HG02973 (cell line): ENCODE results near the gene LRRC8B.
"Not testable (repeated sequence)": the region's sequence is repeated elsewhere in the genome, so short reads cannot be mapped to it uniquely, and the experiment has no call there.

Experiments used
- ATAC-seq: cut with Tn5 transposase; IDR thresholded peaks from one replicate; pipeline ENCODE4 v1.9.1; 2021; ENCODE audit warnings: moderate library complexity; ENCODE audit not compliant: unreplicated experiment

Gene LRRC8B

DNA sequence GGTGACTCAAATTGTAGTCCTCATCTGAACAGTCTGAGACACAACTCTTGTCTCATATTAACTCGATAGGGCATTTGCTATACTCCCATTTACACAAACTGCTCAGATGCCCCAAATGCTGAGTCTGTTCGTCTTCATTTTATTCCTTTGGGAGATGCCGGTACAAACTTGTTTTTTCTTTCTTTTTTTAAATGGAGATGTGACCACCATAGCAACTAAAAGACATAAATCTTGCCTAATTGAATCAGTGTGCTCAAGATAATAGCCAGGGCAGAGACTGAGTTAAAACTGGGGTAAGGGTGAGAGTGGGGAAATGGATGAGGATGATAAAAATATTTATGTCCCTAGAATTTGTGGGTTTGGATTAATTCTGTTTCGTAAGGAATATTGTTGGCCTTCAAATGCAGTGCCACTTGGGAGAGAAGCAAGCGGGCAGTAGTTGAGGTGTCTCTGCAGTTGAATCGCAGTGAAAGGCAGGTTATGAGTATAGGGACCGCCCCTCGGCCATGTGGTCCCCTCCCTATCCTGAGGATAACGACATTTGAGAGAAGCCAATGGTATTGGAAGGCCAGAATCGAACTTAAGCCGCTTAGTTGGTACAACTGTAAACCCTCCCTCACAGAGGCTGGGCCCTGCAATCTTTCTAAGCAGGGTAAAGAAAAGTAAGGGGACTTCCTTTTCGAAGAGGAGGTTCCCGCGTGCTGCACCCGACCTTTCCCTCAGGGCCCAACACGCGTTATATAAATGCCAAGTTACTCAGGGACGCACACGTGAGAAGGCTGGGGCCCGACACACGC is 859 bp upstream of the LRRC8B start:
- peak; percentile 8 for ATAC-seq

DNA sequence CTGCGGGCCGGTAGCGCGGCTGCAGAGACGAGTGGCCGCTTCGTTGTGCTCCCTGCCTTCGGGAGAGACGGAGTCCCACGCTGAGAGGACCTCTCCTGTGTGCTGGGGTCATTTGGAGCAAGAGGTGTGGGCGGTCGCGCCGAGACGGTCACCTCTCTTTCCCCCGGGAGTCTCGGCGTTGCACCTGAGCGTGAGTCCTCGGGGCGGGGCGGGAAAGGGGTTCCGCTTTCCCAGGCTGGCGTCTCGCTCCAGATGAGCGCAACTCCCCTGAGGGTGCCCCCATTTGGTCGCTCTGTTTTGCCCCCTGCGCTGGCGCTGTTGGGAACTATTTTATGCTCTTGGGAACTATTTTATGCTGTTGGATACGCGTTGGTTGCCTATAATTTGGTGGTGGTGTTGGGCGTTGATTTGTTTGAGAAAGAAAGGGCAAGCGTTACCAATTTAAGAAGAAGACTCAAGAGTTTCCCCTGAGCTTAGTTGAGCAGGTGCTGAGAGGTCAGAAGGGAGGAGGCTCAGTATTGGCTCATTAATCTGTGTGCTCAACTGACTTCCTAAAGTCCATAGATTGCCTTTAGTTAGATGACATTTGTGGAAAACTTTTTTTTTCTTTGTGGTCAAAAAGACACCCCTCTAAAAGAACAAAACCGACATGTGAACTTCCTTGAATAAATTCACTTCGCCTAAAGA is 683 bp downstream of the LRRC8B start:
- ATAC-seq, result no peak

DNA sequence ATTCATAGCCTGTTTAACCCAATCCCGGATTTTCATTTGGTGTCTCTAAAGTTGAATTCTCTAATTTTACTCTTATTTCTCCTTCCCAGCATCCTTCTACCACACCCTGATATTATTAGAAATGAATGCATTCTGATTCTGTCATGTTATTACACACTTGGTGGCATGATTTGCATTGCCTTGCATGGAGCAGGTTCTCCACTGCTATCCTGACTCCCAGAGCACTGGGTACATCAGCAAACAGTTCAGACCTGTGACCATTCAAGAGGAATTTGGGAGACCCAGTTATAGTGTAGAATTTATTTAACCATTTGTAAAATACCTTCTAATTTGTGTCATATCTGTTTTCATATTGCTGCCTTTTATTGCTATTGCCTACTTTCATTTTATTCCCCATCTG is 2.6 kb downstream of the LRRC8B start:
- ATAC-seq, result no peak

- ATAC-seq, result no peak
These were observed 3.2 kb downstream of the LRRC8B start for GRCh38 chr1:89527750-89528381.

DNA sequence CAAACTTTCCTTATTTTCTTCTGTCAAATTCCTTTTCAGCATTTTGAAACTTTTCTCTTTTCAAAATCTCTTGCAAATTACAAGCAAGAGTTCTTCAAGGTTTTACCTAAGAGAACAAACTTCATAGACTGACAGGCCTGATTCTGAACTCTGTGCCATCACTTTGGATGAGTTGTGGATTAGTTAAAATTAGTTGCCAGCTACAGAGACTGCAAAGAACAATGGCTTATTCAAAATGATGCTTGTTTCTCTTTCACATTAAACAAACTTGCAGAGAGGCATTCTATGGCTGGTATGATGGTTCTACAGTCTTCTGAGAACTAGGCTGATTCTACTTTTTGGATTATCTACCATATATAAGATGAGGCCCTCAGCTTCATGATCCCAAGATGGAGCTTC is 3.8 kb downstream of the LRRC8B start:
- ATAC-seq, result no peak

- no peak for ATAC-seq
These were observed 4.6 kb downstream of the LRRC8B start for GRCh38 chr1:89529196-89529595.

DNA sequence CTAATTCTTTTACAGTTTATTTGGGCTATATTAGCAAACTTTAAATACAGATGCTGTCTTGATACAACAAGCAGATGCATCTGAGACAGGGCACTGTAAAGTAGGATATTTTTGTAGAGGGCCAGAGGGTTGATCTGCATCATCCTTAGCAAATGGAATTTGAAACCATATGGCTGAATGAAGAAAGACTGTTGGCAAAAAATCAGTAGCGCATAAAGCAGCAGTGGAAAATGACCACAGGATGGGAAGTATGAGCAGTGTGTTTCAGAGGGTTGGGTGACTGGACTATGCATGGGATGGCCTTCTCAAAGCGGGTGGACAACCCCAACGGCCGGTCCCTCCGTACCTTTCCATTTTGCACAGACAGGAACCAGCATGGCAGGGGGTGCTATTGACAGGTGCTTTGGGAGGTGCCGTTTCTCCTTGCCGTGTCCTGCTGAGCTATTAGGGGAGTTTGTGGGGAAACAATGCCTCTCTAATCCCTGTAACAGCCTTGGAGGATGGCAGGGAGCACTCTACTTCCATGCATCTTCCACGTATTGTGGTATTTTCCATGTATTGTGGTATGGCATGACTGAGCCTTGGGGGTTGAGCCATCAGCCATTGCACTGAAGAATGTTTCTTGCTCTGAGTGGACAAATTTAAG is 5.9 kb downstream of the LRRC8B start:
- no peak for ATAC-seq

DNA sequence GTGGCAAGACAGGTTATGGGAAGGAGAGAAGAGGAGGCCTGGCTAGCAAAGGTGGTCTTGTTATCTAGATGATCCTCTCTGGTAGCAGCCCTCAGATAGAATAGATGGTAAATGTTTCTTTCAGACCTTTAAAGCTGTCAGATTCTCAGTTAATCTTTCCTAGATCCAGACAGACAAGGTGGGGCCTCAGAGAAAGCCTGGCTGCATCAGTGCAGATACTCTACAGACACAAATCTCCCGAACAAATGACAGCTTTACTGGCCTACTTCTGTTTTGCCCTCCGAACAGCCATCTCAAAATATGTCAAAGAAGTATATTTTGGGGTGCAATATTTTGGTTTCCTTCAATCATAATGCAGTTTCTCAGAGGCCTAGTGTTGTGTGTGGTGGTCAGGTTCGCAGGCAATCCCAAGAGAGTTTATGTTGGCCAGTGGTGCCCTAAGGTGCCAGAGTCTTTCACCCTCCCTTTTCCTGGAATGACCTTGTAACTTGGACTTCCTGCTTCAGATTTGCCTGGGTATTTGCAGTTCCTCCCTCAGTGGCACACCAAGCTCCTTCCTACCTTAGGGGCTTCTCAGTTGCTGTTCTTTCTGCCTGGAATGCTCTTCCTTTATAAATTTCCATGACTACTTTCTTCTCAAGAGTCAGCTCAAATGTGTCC is 7.0 kb downstream of the LRRC8B start:
- ATAC-seq, result no peak

- ATAC-seq, result no peak
These were observed 7.6 kb downstream of the LRRC8B start for GRCh38 chr1:89532228-89532627.

DNA sequence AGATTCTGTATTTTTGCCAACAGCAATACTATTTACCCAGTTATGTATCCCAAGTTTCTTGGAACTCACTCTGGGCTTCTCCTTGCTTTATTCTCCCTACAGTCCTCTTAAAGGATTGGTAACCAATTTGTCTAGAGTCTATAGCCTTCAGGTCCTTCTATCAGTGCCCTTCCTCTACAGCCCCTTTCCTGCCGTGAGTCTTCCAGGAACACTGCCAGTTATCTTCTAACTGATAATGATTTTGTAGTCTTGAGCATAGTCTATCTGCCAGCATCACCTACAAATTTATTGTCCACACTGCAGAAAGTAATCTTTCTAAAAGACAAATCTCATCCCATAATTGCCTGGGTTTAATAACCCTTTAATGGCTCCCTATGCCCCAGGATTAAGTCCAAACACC is 8.2 kb downstream of the LRRC8B start:
- ATAC-seq, result no peak

GRCh38 chr1:89535537-89535936 is 10.9 kb downstream of the LRRC8B start:
- ATAC-seq, result no peak

DNA sequence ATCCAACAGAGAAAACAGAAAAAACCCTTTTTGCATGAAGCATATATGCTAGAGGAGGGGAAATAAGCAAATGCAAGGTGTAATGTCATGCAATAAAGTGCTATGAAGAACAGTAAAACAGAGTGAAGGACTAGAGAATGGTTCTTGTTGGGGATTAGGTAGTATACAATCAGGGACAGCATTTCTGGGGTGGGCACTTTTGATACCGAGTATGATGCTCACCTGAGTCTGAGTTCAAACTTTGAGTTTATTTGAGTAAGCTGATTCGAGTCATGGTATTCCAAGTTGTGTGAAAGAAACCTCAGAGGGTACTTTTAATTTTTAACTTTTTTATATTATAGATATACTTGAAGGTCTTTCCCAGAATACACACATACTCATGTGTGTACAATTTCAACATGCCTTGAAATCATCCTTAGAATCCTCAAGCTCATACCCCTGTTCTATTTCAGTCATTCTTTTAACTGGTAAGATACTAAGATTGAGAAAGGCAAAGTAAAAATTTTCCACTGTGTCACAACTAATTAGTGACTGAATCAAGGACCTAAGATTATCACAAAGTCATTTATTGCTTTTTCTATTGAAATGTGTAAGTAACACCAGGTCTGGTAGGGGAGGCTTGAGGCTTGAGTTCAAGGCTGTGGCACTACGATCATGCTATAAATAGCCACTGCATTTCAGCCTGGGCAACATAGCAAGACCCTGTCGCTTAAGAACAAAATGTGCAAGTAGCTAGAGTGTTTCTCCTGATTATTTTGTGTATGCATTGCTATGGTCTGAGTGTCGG is 12.1 kb downstream of the LRRC8B start:
- no peak for ATAC-seq

- ATAC-seq, result no peak
These were observed 13.7 kb downstream of the LRRC8B start for GRCh38 chr1:89538361-89538760.

GRCh38 chr1:89539128-89539527 is 14.5 kb downstream of the LRRC8B start:
- ATAC-seq, result no peak

DNA sequence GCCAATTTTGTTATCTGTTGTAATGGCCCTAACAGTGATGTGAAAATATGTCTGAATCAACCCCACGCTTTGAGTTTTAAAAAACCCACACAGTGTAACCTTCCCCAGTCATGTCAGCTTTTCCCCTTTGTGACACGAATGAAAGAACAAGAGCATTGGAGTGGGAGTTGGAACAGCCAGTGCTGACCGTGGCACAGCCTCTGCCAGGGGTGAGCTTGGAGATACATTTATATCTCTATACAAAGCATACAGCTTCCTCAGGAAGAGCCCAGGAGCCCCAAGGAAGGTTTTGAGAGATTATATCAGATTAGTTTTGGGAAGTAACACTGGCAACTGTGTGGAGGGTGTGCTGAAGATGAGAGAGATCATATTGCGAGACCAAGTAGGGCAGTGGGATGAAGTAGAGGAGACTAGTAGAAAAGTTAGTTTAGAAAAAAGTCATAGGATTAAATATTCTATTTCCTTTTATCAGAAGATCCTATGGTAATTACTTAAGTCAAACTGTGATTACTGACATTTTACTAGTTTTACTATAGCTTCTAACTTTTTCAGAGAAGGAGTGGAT is 15.9 kb downstream of the LRRC8B start:
- ATAC-seq, result no peak

- no peak for ATAC-seq
These were observed 17.7 kb downstream of the LRRC8B start for GRCh38 chr1:89542345-89542744.

- not testable (repeated sequence) for ATAC-seq
These were observed 19.0 kb downstream of the LRRC8B start for GRCh38 chr1:89543632-89544031.

- no peak for ATAC-seq
These were observed 20.8 kb downstream of the LRRC8B start for GRCh38 chr1:89545264-89546038.
